BLaER1 (cell line): Measurements from ENCODE around the gene TNFRSF13B.
A peak's percentile ranks its signal among the peaks of the same experiment; 100 is the strongest.

ENCODE experiments used
- H3K27ac ChIP-seq: shearing (Covaris generic); formaldehyde crosslinking; 2 replicates; pipeline ENCODE4 v1.8.1; 2022
- H3K27me3 ChIP-seq: shearing (Covaris generic); formaldehyde crosslinking; 2 replicates; pipeline ENCODE4 v1.8.1; 2022
- H3K36me3 ChIP-seq: shearing (Covaris generic); formaldehyde crosslinking; 2 replicates; pipeline ENCODE4 v1.8.1; 2022
- H3K4me1 ChIP-seq: shearing (Covaris generic); formaldehyde crosslinking; 2 replicates; pipeline ENCODE4 v1.8.1; 2022
- H3K4me2 ChIP-seq: shearing (Covaris generic); formaldehyde crosslinking; 2 replicates; pipeline ENCODE4 v1.8.1; 2022
- H3K4me3 ChIP-seq: shearing (Covaris generic); formaldehyde crosslinking; 2 replicates; pipeline ENCODE4 v1.8.1; 2022
- H3K9ac ChIP-seq: shearing (Covaris generic); formaldehyde crosslinking; 2 replicates; pipeline ENCODE4 v1.8.1; 2022
- H3K9me3 ChIP-seq: shearing (Covaris generic); formaldehyde crosslinking; 2 replicates; pipeline ENCODE4 v1.8.1; 2022
- H4K20me1 ChIP-seq: shearing (Covaris generic); formaldehyde crosslinking; 2 replicates; pipeline ENCODE4 v1.8.1; 2022
- Cebpa-rat ChIP-seq: shearing (Covaris generic); IDR thresholded peaks from 2 replicates; pipeline ENCODE4 v1.8.1; 2022

Gene TNFRSF13B

DNA sequence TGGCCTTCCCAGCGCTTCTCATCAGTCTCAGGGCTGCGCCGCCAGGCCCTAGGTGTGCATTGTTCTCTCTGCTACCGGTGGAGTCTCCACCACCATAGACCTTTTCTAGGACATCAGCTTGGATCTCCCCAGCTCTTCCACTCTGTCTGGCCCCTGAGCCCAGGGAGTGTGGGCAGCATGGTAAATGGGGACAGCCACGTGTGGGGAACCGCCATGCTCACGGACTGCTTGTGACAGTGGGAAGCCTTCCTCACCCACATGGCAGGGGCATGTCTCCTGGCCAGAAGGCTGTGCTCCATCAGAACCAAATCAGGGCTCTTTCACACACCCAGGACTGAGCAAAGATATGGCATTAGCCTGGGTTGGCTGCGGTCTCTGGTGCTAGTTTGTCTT, 51.3 kb downstream of the TNFRSF13B start:
- H3K4me3 ChIP-seq: no peak overlapping the region
- H3K4me2 ChIP-seq: no peak overlapping the region
- peaks cover 29% of the 10 kb centered on the region for H3K4me1 ChIP-seq
- TF ChIP-seq Cebpa-rat: no peak
- H3K27me3 ChIP-seq: no peaks in the 10 kb centered on the region
- no peak overlapping the region for H3K9ac ChIP-seq
- H3K9me3 ChIP-seq: no peaks in the 10 kb centered on the region
- H3K27ac ChIP-seq: no peak overlapping the region
- H4K20me1 ChIP-seq: no peaks in the 10 kb centered on the region
- no peaks in the 10 kb centered on the region for H3K36me3 ChIP-seq

DNA sequence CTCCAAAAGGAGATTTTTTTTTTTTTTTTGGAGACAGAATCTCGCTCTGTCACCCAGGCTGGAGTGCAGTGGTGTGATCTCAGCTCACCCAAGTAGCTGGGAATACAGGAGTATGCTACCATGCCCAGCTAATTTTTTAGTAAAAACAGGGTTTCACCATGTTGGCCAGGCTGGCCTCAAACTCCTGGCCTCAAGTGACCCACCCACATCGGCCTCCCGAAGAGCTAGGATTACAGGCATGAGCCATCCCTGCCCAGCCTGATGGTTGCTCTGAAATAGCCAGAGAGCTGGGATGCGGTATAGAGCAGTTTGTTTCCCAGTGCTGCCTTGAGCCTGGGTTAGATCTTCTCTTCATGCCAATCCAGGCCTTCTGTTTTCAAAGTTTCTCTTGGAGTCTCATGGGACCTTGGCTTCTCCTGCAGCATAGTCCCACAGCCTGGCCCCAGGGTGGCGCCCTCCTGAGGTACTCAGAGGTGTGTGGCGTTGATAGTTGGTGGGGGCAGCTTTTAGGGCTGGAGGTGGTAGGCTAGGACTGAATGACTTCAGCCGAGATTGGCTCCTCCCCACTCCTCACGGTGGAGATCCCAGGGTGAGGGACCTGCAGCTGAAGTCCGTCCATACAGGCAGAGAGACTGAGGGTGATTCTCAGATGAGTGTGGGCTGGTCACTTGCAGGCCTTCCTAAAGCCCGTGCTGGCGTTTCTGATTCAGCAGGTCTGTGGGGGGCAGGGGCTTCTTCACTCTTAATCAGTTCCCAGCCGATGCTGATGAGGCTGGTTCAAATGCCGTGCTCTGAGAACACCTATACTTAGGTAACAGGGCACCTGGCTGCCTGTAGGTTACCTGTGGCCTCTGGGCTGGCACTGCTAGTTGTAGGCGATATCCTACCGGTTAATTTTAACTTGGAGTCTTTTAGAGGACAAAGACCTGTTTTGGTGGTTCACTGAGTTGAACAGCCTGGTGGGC, 52.0 kb downstream of the TNFRSF13B start:
- Histone ChIP-seq H3K4me2 (peak overlapping the region; percentile 75), H3K27ac (no peak overlapping the region), H3K4me3 (no peak overlapping the region), H4K20me1 (no peaks in the 10 kb centered on the region), H3K9ac (no peak overlapping the region), H3K9me3 (no peaks in the 10 kb centered on the region), H3K27me3 (no peaks in the 10 kb centered on the region), H3K4me1 (peaks cover 29% of the 10 kb centered on the region), H3K36me3 (no peaks in the 10 kb centered on the region)
- no peak for TF ChIP-seq Cebpa-rat

DNA sequence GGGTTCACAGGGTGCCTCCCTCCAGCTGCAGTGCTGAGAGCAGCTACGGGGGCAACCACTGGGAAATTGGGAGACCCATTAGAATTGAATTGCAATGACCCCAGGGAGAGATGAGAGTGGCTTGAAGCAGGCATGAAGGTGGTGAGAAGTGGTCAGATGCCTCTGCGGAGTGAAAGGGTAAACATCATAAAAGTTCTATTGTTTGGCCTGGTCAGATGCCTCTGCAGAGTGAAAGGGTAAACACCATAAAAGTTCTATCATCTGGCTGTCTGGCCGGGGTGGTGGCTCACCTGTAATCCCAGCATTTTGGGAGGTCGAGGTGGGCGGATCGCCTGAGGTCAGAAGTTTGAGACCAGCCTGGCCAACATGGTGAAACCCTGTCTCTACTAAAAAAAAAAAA, 53.5 kb downstream of the TNFRSF13B start:
- Histone ChIP-seq H3K9me3 (no peaks in the 10 kb centered on the region), H3K4me1 (peaks cover 32% of the 10 kb centered on the region), H3K4me2 (peak overlapping the region; percentile 75), H3K27me3 (no peaks in the 10 kb centered on the region), H3K9ac (no peak overlapping the region), H3K27ac (no peak overlapping the region), H3K4me3 (no peak overlapping the region), H3K36me3 (no peaks in the 10 kb centered on the region), H4K20me1 (no peaks in the 10 kb centered on the region)
- TF ChIP-seq Cebpa-rat: no peak

GRCh38 chr17:16917671-16918394, 54.1 kb downstream of the TNFRSF13B start:
- no peak overlapping the region for H3K4me3 ChIP-seq
- no peak for TF ChIP-seq Cebpa-rat
- no peaks in the 10 kb centered on the region for H3K9me3 ChIP-seq
- no peak overlapping the region for H3K9ac ChIP-seq
- peaks cover 32% of the 10 kb centered on the region for H3K4me1 ChIP-seq
- peak overlapping the region; percentile 75; the same call in 1 of the 2 replicates for H3K4me2 ChIP-seq
- no peaks in the 10 kb centered on the region for H3K27me3 ChIP-seq
- no peaks in the 10 kb centered on the region for H4K20me1 ChIP-seq
- no peaks in the 10 kb centered on the region for H3K36me3 ChIP-seq
- no peak overlapping the region for H3K27ac ChIP-seq

DNA sequence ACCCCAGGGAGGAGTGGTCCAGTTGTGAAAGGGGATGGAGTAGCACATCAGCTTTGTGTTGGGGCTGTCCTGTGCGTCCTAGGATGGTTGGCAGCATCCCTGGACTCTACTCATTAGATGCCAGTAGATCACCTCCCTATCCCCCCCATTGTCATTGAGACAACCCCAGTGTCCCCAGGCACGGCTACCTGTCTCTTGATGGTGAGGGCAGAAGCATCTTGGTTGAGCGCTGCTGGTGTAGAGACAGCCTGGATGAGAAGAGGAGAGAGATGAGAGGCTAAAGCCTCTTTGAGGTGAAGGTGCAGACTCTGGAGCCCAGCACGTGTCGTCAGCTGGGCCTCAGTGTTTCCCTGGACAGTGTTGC, 55.4 kb downstream of the TNFRSF13B start:
- Histone ChIP-seq H3K4me2 (no peak overlapping the region), H3K9me3 (no peaks in the 10 kb centered on the region), H3K4me1 (peaks cover 44% of the 10 kb centered on the region), H3K36me3 (no peaks in the 10 kb centered on the region), H3K9ac (no peak overlapping the region), H3K27me3 (no peaks in the 10 kb centered on the region), H4K20me1 (no peaks in the 10 kb centered on the region), H3K4me3 (no peak overlapping the region), H3K27ac (no peak overlapping the region)
- TF ChIP-seq Cebpa-rat: no peak

DNA sequence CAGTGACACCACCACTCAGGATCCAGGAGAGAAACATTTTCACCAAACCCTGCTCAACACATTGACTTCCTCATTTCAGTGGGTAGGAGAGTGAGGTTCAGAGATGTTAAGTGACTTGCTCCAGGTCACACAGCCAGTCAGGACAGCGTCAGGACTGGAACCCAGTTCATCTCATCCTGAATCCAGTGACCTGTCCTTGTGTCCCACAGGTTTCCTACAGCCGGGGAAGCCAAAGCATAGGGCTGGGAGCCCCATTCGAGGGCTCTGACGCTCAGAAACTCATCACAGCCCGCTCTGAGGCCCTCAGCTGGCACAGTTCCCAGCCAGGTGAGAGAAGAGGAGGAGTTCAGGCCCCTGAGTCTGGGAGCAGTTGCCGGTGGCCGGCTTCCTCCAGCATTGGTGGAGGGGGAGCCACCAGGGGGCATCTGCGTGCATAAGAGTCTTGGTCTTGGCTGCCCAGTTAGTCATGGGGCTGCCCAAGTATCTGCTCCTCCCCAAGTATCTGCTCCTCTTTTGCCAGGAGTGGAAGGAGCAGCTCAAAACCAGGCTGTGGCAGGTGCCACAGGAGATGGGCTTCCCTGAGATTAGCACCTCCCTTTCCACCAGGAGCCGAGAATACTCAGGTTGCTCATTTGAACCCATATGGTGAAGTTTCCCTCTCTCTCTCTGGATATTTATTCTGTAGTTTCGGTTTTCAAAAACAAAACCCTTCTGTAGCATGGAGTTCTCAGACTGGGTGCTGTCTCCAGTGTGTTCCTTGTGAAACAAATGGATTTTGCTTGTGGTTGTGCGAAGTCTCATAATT, 56.0 kb downstream of the TNFRSF13B start:
- Histone ChIP-seq H3K4me3 (no peak overlapping the region), H4K20me1 (no peaks in the 10 kb centered on the region), H3K9me3 (no peaks in the 10 kb centered on the region), H3K27me3 (no peaks in the 10 kb centered on the region), H3K27ac (no peak overlapping the region), H3K9ac (no peak overlapping the region), H3K4me1 (peaks cover 50% of the 10 kb centered on the region), H3K4me2 (no peak overlapping the region), H3K36me3 (no peaks in the 10 kb centered on the region)
- no peak for TF ChIP-seq Cebpa-rat

DNA sequence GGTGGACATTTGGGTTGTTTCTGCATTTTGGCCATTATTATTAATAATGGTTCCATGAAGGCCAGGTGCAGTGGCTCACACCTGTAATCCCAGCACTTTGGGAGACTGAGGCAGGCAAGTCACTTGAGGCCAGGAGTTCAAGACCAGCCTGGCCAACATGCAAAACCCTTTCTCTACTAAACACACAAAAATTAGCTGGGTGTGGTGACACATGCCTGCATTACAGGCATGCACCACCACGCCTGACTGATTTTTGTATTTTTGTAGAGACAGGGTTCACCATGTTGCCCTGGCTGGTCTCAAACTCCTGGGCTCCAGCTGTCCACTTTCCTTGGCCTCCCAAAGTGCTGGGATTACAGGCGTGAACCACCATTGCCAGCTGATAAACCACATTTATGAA, 58.5 kb downstream of the TNFRSF13B start:
- H3K36me3 ChIP-seq: no peaks in the 10 kb centered on the region
- H4K20me1 ChIP-seq: no peaks in the 10 kb centered on the region
- H3K9me3 ChIP-seq: no peaks in the 10 kb centered on the region
- no peak overlapping the region for H3K4me2 ChIP-seq
- H3K27ac ChIP-seq: no peak overlapping the region
- no peak for TF ChIP-seq Cebpa-rat
- no peaks in the 10 kb centered on the region for H3K27me3 ChIP-seq
- H3K4me1 ChIP-seq: peaks cover 54% of the 10 kb centered on the region
- no peak overlapping the region for H3K4me3 ChIP-seq
- no peak overlapping the region for H3K9ac ChIP-seq

GRCh38 chr17:16912021-16912962, 59.6 kb downstream of the TNFRSF13B start:
- H3K9me3 ChIP-seq: no peaks in the 10 kb centered on the region
- H4K20me1 ChIP-seq: no peaks in the 10 kb centered on the region
- no peak overlapping the region for H3K4me3 ChIP-seq
- no peak for TF ChIP-seq Cebpa-rat
- H3K4me2 ChIP-seq: peak overlapping the region; percentile 70
- H3K27me3 ChIP-seq: no peaks in the 10 kb centered on the region
- peaks cover 46% of the 10 kb centered on the region for H3K4me1 ChIP-seq
- H3K27ac ChIP-seq: no peak overlapping the region
- H3K9ac ChIP-seq: no peak overlapping the region
- H3K36me3 ChIP-seq: no peaks in the 10 kb centered on the region
